ENCODE results near the gene RNF213. TPM values are rescaled to one million over a fixed set of nuclear protein-coding genes. Genes with fewer than 3 reads are reported as not detected.
A peak's percentile ranks its signal among the peaks of the same experiment; 100 is the strongest.

The RNF213 gene
- total RNA-seq, 2 donors from 2014 or later: 98.8 to 136 TPM

DNA sequence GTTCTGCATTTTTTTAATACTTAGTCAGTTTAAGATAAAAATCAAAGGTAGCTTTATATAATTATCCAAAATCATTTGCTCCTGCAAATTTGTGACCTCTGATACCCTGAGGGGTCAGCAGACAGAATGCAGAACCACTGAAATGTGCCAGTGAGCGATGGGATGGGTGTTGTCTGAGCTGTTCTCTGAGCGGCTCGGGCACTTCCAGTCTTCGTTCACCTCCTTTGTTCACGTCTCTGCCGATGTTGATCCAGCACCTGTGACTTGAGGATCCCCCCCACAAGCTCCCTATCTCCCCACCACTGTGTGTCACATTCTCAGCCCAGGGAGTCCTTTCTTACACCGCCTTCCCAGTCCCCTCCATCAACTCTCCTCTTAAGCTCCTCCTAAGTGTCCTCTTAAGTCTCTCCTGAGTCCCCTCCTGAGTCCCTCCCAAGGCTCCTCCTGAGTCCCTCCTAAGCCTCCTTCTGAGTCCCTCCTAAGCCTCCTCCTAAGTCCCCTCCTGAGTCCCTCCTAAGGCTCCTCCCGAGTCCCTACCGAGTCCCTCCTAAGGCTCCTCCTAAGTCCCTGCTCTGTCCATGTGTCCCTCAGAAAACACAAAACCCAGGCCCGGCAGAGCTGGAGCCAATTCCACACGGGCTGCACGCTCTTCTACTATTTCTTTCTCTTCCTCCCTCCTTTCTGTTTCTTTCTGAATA is 47.5 kb downstream of the RNF213 start:
- peaks cover 65% of the 10 kb centered on the region for H3K36me3 ChIP-seq (ENCODE audit: control insufficient read depth, insufficient read depth, low read length)
- DNase-seq: peak; percentile 87
- peak overlapping the region; percentile 95 for H3K27ac Mint-ChIP-seq
- H3K9ac ChIP-seq (ENCODE audit: extremely low read depth, low read length, poor library complexity, severe bottlenecking): peak overlapping the region; percentile 61
- H3K27me3 ChIP-seq (ENCODE audit: control insufficient read depth, insufficient read depth, low read length, poor library complexity, severe bottlenecking): no peaks in the 10 kb centered on the region
- peaks cover 55% of the 10 kb centered on the region for H3K9me3 Mint-ChIP-seq
- peak overlapping the region; percentile 48 for H3K4me3 ChIP-seq (ENCODE audit: low read length)
- TF ChIP-seq, protein P1, sequence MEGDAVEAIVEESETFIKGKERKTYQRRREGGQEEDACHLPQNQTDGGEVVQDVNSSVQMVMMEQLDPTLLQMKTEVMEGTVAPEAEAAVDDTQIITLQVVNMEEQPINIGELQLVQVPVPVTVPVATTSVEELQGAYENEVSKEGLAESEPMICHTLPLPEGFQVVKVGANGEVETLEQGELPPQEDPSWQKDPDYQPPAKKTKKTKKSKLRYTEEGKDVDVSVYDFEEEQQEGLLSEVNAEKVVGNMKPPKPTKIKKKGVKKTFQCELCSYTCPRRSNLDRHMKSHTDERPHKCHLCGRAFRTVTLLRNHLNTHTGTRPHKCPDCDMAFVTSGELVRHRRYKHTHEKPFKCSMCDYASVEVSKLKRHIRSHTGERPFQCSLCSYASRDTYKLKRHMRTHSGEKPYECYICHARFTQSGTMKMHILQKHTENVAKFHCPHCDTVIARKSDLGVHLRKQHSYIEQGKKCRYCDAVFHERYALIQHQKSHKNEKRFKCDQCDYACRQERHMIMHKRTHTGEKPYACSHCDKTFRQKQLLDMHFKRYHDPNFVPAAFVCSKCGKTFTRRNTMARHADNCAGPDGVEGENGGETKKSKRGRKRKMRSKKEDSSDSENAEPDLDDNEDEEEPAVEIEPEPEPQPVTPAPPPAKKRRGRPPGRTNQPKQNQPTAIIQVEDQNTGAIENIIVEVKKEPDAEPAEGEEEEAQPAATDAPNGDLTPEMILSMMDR (conservative IDR thresholded peaks at IDR 0.05): no peak
- peaks cover 80% of the 10 kb centered on the region for H3K36me3 Mint-ChIP-seq (ENCODE audit: low read depth)
- H3K4me1 Mint-ChIP-seq: peaks cover 16% of the 10 kb centered on the region
- H3K4me3 Mint-ChIP-seq: no peak overlapping the region
- H3K27ac ChIP-seq (ENCODE audit: low read depth, low read length): peak overlapping the region; percentile 53
- H3K9me3 ChIP-seq (ENCODE audit: control insufficient read depth, low read length): peaks cover 47% of the 10 kb centered on the region
- WGBS, 2 experiments (ENCODE audit: insufficient coverage in 1 of 2, insufficient read length in 1 of 2): 40 to 47% methylated on average over 9 to 12 of the region's 12 CpGs
- H3K27me3 Mint-ChIP-seq (ENCODE audit: insufficient read depth): no peaks in the 10 kb centered on the region
- no peaks in the 10 kb centered on the region for H3K4me1 ChIP-seq (ENCODE audit: control insufficient read depth, insufficient read depth, low read length)

DNA sequence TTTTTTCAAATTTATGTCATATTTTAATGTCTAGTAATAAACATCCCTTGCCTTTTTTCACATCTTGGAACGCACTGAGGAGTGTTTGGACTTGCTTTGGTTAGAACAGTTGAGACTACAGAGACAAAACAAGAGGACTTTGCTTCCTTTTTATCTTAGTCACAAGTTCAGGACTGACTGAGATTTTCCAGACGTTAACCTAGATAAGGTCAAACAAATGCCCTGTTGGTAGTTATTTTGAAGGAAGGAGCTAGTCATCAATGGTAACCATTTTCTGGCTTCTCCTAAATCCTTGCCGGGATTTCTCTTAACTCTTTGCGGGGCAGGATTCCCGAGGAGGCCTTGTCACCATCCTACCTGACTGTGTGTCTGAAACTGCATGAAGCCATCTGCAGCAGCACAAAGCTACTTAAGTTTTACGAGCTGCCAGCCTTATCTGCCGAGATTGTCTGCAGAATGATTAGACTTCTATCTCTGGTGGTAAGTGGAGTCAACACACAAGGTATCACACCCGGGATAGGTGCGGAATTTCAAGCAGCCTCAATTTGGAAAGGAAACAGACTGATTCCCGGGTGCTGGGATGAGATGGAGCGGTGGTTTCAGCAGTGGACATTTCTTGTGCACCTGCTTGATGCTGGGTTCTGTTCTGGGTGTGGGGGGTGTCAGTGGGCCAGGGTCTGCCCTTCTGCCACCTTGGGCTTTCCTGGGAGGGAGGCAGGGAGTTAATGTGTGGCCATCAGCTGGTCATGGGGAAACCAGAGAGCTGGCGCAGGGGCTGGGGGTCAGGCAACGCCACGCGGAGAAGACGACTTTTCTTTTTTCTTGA is 48.3 kb downstream of the RNF213 start:
- H3K36me3 ChIP-seq (ENCODE audit: control insufficient read depth, insufficient read depth, low read length): peaks cover 63% of the 10 kb centered on the region
- H3K4me1 ChIP-seq (ENCODE audit: control insufficient read depth, insufficient read depth, low read length): no peaks in the 10 kb centered on the region
- no peaks in the 10 kb centered on the region for H3K27me3 ChIP-seq (ENCODE audit: control insufficient read depth, insufficient read depth, low read length, poor library complexity, severe bottlenecking)
- peak overlapping the region; percentile 61 for H3K9ac ChIP-seq (ENCODE audit: extremely low read depth, low read length, poor library complexity, severe bottlenecking)
- H3K4me3 ChIP-seq (ENCODE audit: low read length): peak overlapping the region; percentile 48
- Mint-ChIP-seq H3K36me3 (ENCODE audit: low read depth) (peaks cover 76% of the 10 kb centered on the region), H3K9me3 (peaks cover 47% of the 10 kb centered on the region), H3K27me3 (ENCODE audit: insufficient read depth) (no peaks in the 10 kb centered on the region), H3K27ac (peak overlapping the region; percentile 95), H3K4me3 (peak overlapping the region; percentile 25), H3K4me1 (peaks cover 16% of the 10 kb centered on the region)
- peak overlapping the region; percentile 53 for H3K27ac ChIP-seq (ENCODE audit: low read depth, low read length)
- TF ChIP-seq, protein P1 (conservative IDR thresholded peaks at IDR 0.05): no peak
- WGBS, 2 experiments (ENCODE audit: insufficient coverage in 1 of 2, insufficient read length in 1 of 2): 46 to 68% methylated on average over 7 to 16 of the region's 16 CpGs
- peak; percentile 88 for DNase-seq
- peaks cover 44% of the 10 kb centered on the region for H3K9me3 ChIP-seq (ENCODE audit: control insufficient read depth, low read length)

DNA sequence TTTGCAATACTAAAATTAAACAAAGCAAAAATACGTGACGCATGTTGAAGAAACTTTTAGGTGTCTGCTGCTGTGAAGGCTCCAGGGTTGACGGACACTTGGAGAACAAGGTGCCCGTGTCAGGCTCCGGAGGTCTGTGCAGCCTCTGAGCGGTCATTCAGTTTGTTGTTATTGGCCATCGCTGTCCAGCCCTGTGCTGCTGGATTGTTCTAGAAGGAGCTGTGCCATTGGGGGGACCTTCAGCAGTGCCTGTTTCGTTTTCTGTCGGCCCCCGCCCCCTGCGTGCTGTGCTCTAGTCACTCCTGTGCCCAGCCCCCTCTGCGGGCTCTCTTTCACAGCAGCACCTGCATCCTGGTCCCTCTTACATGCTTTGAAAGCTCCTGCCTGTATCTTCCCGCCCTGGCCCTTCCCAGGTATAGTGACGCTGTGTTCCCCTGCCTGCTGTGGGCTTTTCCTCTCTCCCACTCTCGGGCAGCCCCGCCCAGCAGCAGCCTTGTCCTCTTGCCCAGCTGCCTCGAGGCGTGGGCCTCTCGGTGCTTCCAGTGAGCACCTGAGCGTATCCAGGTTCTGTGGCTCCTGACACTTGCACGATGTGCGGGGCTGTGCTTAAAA is 50.7 kb downstream of the RNF213 start:
- Mint-ChIP-seq H3K9me3 (peaks cover 24% of the 10 kb centered on the region), H3K36me3 (ENCODE audit: low read depth) (peaks cover 59% of the 10 kb centered on the region), H3K4me3 (no peak overlapping the region), H3K27me3 (ENCODE audit: insufficient read depth) (no peaks in the 10 kb centered on the region), H3K4me1 (peaks cover 16% of the 10 kb centered on the region), H3K27ac (no peak overlapping the region)
- TF ChIP-seq, protein P1 (conservative IDR thresholded peaks at IDR 0.05): no peak
- Histone ChIP-seq H3K27me3 (ENCODE audit: control insufficient read depth, insufficient read depth, low read length, poor library complexity, severe bottlenecking) (no peaks in the 10 kb centered on the region), H3K4me3 (ENCODE audit: low read length) (no peak overlapping the region), H3K9me3 (ENCODE audit: control insufficient read depth, low read length) (peaks cover 20% of the 10 kb centered on the region), H3K9ac (ENCODE audit: extremely low read depth, low read length, poor library complexity, severe bottlenecking) (no peak overlapping the region), H3K36me3 (ENCODE audit: control insufficient read depth, insufficient read depth, low read length) (peaks cover 48% of the 10 kb centered on the region), H3K27ac (ENCODE audit: low read depth, low read length) (no peak overlapping the region), H3K4me1 (ENCODE audit: control insufficient read depth, insufficient read depth, low read length) (no peaks in the 10 kb centered on the region)
- 95 to 96% methylated on average over 13 to 22 of the region's 22 CpGs for WGBS, 2 experiments (ENCODE audit: insufficient coverage in 1 of 2, insufficient read length in 1 of 2)
- no peak for DNase-seq
